GM23248 (cell line): ENCODE measurements around the gene AMOT.

ENCODE experiments used
- EZH2 ChIP-seq: fragments of 200-600 bp; sonication (generic); IDR thresholded peaks from 2 replicates; pipeline ENCODE4 v1.6.1; 2018; ENCODE audit warnings: antibody characterized with exemption, mild to moderate bottlenecking; ENCODE audit not compliant: insufficient read depth, poor library complexity, severe bottlenecking
- EZH2phosphoT487 ChIP-seq: fragments of 200-600 bp; sonication (generic); IDR thresholded peaks from 2 replicates; pipeline ENCODE4 v1.6.1; 2018; ENCODE audit warnings: antibody characterized with exemption, moderate library complexity, mild to moderate bottlenecking, low read depth; ENCODE audit not compliant: insufficient read depth

GRCh38 chrX:112751076-112751475 lies 89.6 kb downstream of the AMOT start:
- no peak for TF ChIP-seq EZH2
- no peak for TF ChIP-seq EZH2phosphoT487
